ENCODE data around the gene EGFL7. TPM values are rescaled to one million over a fixed set of nuclear protein-coding genes. Genes with fewer than 3 reads are reported as not detected.

Gene EGFL7
- total RNA-seq, 1 experiment from 2014 or later: 38.0 TPM

DNA sequence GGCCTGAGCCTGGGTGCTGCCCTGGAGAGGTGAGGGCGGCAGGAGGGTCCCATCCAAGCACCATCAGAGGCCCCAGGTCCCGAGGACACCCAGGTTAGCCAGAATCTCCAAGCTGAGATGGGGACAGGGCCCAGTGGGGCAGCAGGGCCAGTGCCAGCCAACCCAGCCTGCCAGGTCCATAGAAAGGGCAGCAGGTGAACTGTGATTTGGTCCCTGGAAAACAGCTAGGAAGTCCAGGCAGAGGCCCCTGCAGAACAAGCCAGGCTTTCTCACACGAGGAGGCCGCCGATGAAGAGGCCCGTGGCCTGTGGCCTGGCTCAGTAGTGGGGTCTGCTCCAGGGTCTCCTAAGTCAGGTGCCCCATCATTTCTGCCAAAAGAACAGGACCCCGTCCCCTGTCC lies 22.5 kb downstream of the EGFL7 start:
- no CpG with 5 or more reads among the region's 7 CpGs for WGBS (ENCODE audit: extremely low coverage, insufficient read length, low lambda C conversion rate)
- H3K27me3 Mint-ChIP-seq (ENCODE audit: low read depth): peaks cover 19% of the 10 kb centered on the region
- Histone ChIP-seq H2BK5ac (ENCODE audit: insufficient read length, low read length) (no peak overlapping the region), H3K9me3 (ENCODE audit: control insufficient read depth, low read depth, low read length) (no peaks in the 10 kb centered on the region), H4K91ac (ENCODE audit: insufficient read length, low read depth, low read length) (no peak overlapping the region), H3K27ac (ENCODE audit: insufficient read length, low read depth, low read length) (no peak overlapping the region), H4K5ac (ENCODE audit: insufficient read length, low read depth, low read length) (no peak overlapping the region), H2AFZ (ENCODE audit: low read length) (no peak overlapping the region), H3K79me2 (ENCODE audit: insufficient read depth, low read length) (no peaks in the 10 kb centered on the region; the same call in 1 of the 2 replicates), H3K56ac (ENCODE audit: insufficient read length, low read depth, low read length) (no peak overlapping the region), H2BK20ac (ENCODE audit: low read depth, low read length, poor library complexity, severe bottlenecking) (no peak overlapping the region), H4K20me1 (ENCODE audit: control insufficient read depth, insufficient read depth, insufficient read length) (no peaks in the 10 kb centered on the region), H3K14ac (ENCODE audit: insufficient read depth, low read length) (no peak overlapping the region; the same call in 1 of the 2 replicates), H4K8ac (replicated peaks; ENCODE audit: insufficient read length, low read depth, low read length) (no peak overlapping the region), H3K4me2 (ENCODE audit: insufficient read depth, insufficient read length, low read length) (no peak overlapping the region), H3K23ac (ENCODE audit: insufficient read length, low read depth, low read length) (no peak overlapping the region), H3K4ac (ENCODE audit: low read depth, low read length) (no peak overlapping the region), H3T11ph (ENCODE audit: low read length) (no peak overlapping the region), H3K18ac (ENCODE audit: insufficient read length, low read depth, low read length) (no peak overlapping the region), H3K79me1 (ENCODE audit: insufficient read depth, low read depth, low read length, poor library complexity, severe bottlenecking) (peaks cover 4% of the 10 kb centered on the region), H3K23me2 (ENCODE audit: insufficient read length, low read depth, low read length, poor library complexity, severe bottlenecking) (peaks cover 9% of the 10 kb centered on the region), H3K4me1 (ENCODE audit: insufficient read depth, low read length) (no peaks in the 10 kb centered on the region; the same call in 1 of the 2 replicates), H2BK12ac (ENCODE audit: insufficient read length, low read depth, low read length) (no peak overlapping the region), H3K27me3 (ENCODE audit: insufficient read depth, low read length) (no peaks in the 10 kb centered on the region), H3K9ac (ENCODE audit: extremely low read depth, insufficient read length, low read length) (no peak overlapping the region), H2BK120ac (ENCODE audit: low read depth, low read length, poor library complexity, severe bottlenecking) (no peak overlapping the region), H2BK15ac (ENCODE audit: low read depth, low read length) (no peak overlapping the region; the same call in 1 of the 2 replicates), H2AK5ac (ENCODE audit: insufficient read length, low read length) (no peak overlapping the region)
- H3K4me3 Mint-ChIP-seq: no peak overlapping the region
- peaks cover 4 to 15% of the 10 kb centered on the region in 2 experiments for H3K4me1 Mint-ChIP-seq
- no peaks in the 10 kb centered on the region for H3K9me3 Mint-ChIP-seq
- DNase-seq: no peak
- no peaks in the 10 kb centered on the region for H3K36me3 Mint-ChIP-seq (ENCODE audit: insufficient read depth in 1 of 3, low read depth in 3 of 3)
- TF ChIP-seq, protein P1, sequence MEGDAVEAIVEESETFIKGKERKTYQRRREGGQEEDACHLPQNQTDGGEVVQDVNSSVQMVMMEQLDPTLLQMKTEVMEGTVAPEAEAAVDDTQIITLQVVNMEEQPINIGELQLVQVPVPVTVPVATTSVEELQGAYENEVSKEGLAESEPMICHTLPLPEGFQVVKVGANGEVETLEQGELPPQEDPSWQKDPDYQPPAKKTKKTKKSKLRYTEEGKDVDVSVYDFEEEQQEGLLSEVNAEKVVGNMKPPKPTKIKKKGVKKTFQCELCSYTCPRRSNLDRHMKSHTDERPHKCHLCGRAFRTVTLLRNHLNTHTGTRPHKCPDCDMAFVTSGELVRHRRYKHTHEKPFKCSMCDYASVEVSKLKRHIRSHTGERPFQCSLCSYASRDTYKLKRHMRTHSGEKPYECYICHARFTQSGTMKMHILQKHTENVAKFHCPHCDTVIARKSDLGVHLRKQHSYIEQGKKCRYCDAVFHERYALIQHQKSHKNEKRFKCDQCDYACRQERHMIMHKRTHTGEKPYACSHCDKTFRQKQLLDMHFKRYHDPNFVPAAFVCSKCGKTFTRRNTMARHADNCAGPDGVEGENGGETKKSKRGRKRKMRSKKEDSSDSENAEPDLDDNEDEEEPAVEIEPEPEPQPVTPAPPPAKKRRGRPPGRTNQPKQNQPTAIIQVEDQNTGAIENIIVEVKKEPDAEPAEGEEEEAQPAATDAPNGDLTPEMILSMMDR (conservative IDR thresholded peaks at IDR 0.05): no peak
- H3K27ac Mint-ChIP-seq: no peak overlapping the region

Measured in H9 (cell line).